ENCODE measurements around the gene SUOX. TPM values are rescaled to one million over a fixed set of nuclear protein-coding genes. Genes with fewer than 3 reads are reported as not detected.
"Not testable (repeated sequence)": the region's sequence is repeated elsewhere in the genome, so short reads cannot be mapped to it uniquely, and the experiment has no call there.

The SUOX gene
- total and polyA plus RNA-seq, 4 donors = 17.3 to 39.3 (median 33.0) TPM

DNA sequence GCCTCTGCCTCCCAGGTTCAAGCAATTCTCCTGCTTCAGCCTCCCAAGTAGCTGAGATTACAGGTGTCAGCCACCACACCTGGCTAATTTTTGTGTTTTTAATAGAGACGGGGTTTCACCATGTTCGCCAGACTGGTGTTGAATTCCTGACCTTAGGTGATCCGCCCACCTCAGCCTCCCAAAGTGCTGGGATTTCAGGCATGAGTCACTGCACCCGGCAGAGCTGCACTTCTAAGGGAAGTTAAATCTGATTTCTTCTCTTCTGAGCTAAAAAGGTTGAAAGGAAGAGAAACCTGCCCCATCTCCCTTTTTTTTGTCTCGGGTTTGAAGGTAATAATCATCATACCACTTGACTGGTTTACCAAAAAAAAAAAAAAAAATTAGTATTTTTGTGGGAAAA, 15.2 kb upstream of the SUOX start:
- H3K9ac ChIP-seq (ENCODE audit: low read depth in 1 of 2, low read length in 2 of 2); H3K27ac ChIP-seq (ENCODE audit: low read depth in 1 of 2, low read length in 2 of 2); DNase-seq (ENCODE audit: low spot score); H3K4me3 ChIP-seq (ENCODE audit: low read depth in 1 of 3, low read length in 3 of 3); H3K4me1 ChIP-seq (ENCODE audit: control insufficient read depth in 4 of 4, insufficient read depth in 4 of 4, low read length in 3 of 4); H3K27me3 ChIP-seq (ENCODE audit: control insufficient read depth in 4 of 4, insufficient read depth in 4 of 4, low read length in 3 of 4); H3K9me3 ChIP-seq (ENCODE audit: control insufficient read depth in 4 of 4, low read length in 3 of 4): not testable (repeated sequence)
- peaks cover 7 to 28% (median 15%) of the 10 kb centered on the region in 4 donors for H3K36me3 ChIP-seq (ENCODE audit: control insufficient read depth in 4 of 4, insufficient read depth in 3 of 4, low read depth in 1 of 4, low read length in 3 of 4)
- 72% methylated on average over 5 of the region's 5 CpGs for WGBS
- peak in 1 of 2 donors; percentile 20 for TF ChIP-seq JUND (IDR thresholded peaks at IDR 0.05)

DNA sequence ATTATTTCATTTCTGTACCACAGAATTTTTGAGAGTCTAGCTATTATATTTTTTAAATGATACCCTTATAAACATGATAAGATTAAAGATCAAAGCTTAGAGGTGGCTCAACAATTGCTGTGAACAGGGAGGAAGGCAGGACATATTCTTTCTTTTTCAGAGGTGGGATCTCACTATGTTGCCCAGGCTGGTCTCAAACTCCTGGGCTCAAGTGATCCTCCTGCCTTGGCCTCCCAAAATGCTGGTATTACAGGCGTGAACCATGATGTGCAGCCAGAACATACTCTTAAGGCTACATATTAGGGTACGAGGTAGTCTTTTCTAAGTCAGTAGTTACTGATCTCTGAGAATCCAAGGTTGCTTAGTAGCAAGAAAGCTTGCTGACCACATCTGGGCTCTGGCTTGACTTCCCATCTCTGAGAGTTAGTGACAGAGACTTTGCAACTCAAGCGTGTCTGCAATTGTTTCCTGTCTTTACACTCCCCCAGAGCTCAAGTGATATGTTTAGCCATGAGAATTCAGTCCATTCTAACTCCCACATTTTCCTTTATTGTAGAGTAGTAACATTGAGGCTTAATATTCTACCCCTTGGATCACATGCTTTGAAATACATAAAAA, 14.6 kb upstream of the SUOX start:
- Histone ChIP-seq H3K9ac (ENCODE audit: low read depth in 1 of 2, low read length in 2 of 2) (no peak overlapping the region), H3K4me1 (ENCODE audit: control insufficient read depth in 4 of 4, insufficient read depth in 4 of 4, low read length in 3 of 4) (peaks cover 0 to 1% (median 0%) of the 10 kb centered on the region in 4 donors), H3K4me3 (ENCODE audit: low read depth in 1 of 3, low read length in 3 of 3) (no peak overlapping the region), H3K27ac (ENCODE audit: low read depth in 1 of 2, low read length in 2 of 2) (no peak overlapping the region), H3K9me3 (ENCODE audit: control insufficient read depth in 4 of 4, low read length in 3 of 4) (no peaks in the 10 kb centered on the region), H3K36me3 (ENCODE audit: control insufficient read depth in 4 of 4, insufficient read depth in 3 of 4, low read depth in 1 of 4, low read length in 3 of 4) (peaks cover 9 to 31% (median 18%) of the 10 kb centered on the region in 4 donors), H3K27me3 (ENCODE audit: control insufficient read depth in 4 of 4, insufficient read depth in 4 of 4, low read length in 3 of 4) (no peaks in the 10 kb centered on the region)
- no peak for TF ChIP-seq GABPA (IDR thresholded peaks at IDR 0.05 in 1 of 2, conservative IDR thresholded peaks at IDR 0.05 in 1 of 2)
- no peak for TF ChIP-seq HNF4G (IDR thresholded peaks at IDR 0.05)
- no peak for TF ChIP-seq JUND (IDR thresholded peaks at IDR 0.05)
- TF ChIP-seq, protein P1, sequence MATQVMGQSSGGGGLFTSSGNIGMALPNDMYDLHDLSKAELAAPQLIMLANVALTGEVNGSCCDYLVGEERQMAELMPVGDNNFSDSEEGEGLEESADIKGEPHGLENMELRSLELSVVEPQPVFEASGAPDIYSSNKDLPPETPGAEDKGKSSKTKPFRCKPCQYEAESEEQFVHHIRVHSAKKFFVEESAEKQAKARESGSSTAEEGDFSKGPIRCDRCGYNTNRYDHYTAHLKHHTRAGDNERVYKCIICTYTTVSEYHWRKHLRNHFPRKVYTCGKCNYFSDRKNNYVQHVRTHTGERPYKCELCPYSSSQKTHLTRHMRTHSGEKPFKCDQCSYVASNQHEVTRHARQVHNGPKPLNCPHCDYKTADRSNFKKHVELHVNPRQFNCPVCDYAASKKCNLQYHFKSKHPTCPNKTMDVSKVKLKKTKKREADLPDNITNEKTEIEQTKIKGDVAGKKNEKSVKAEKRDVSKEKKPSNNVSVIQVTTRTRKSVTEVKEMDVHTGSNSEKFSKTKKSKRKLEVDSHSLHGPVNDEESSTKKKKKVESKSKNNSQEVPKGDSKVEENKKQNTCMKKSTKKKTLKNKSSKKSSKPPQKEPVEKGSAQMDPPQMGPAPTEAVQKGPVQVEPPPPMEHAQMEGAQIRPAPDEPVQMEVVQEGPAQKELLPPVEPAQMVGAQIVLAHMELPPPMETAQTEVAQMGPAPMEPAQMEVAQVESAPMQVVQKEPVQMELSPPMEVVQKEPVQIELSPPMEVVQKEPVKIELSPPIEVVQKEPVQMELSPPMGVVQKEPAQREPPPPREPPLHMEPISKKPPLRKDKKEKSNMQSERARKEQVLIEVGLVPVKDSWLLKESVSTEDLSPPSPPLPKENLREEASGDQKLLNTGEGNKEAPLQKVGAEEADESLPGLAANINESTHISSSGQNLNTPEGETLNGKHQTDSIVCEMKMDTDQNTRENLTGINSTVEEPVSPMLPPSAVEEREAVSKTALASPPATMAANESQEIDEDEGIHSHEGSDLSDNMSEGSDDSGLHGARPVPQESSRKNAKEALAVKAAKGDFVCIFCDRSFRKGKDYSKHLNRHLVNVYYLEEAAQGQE (IDR thresholded peaks at IDR 0.05) = no peak
- TF ChIP-seq FOXA1 (IDR thresholded peaks at IDR 0.05) = no peak
- no peak for TF ChIP-seq TAF1 (conservative IDR thresholded peaks at IDR 0.05)
- TF ChIP-seq, protein P2, sequence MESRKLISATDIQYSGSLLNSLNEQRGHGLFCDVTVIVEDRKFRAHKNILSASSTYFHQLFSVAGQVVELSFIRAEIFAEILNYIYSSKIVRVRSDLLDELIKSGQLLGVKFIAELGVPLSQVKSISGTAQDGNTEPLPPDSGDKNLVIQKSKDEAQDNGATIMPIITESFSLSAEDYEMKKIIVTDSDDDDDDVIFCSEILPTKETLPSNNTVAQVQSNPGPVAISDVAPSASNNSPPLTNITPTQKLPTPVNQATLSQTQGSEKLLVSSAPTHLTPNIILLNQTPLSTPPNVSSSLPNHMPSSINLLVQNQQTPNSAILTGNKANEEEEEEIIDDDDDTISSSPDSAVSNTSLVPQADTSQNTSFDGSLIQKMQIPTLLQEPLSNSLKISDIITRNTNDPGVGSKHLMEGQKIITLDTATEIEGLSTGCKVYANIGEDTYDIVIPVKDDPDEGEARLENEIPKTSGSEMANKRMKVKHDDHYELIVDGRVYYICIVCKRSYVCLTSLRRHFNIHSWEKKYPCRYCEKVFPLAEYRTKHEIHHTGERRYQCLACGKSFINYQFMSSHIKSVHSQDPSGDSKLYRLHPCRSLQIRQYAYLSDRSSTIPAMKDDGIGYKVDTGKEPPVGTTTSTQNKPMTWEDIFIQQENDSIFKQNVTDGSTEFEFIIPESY (IDR thresholded peaks at IDR 0.05) = no peak
- TF ChIP-seq NR2F2 (IDR thresholded peaks at IDR 0.05) = no peak
- no peak for TF ChIP-seq SP1 (IDR thresholded peaks at IDR 0.05)
- TF ChIP-seq YY1 (IDR thresholded peaks at IDR 0.05) = no peak
- no peak for DNase-seq (ENCODE audit: low spot score)
- 83% methylated on average over 3 of the region's 3 CpGs for WGBS

DNA sequence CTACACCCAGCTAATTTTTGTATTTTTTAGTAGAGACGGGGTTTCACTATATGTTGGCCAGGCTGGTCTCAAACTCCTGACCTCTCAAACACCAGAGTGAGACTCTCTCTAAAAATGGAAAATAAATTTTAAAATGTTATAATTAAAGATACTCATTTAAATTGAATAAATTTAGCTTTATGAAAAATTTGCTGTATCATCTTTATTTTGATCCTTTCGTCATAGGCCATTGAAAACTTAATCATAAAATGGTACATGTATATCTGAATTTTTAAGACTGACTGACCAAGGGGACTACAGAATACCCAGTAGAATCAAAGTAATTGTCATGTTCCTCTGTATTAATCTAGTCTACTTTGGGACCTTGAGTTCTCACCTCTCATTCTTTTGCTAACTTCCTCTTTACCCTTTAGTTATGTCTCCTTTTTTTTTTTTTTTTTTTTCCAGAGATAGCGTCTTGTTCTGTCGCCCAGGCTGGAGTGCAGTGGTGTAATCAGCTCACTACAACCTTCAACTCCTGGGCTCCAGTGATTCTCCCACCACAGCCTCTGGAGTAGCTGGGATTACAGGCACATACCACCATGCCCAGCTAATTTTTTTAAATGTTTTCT, 13.7 kb upstream of the SUOX start:
- Histone ChIP-seq H3K4me1 (ENCODE audit: control insufficient read depth in 4 of 4, insufficient read depth in 4 of 4, low read length in 3 of 4) (peaks cover 0 to 1% (median 0%) of the 10 kb centered on the region in 4 donors), H3K9me3 (ENCODE audit: control insufficient read depth in 4 of 4, low read length in 3 of 4) (no peaks in the 10 kb centered on the region), H3K9ac (ENCODE audit: low read depth in 1 of 2, low read length in 2 of 2) (no peak overlapping the region), H3K27ac (ENCODE audit: low read depth in 1 of 2, low read length in 2 of 2) (no peak overlapping the region), H3K4me3 (ENCODE audit: low read depth in 1 of 3, low read length in 3 of 3) (no peak overlapping the region), H3K27me3 (ENCODE audit: control insufficient read depth in 4 of 4, insufficient read depth in 4 of 4, low read length in 3 of 4) (no peaks in the 10 kb centered on the region), H3K36me3 (ENCODE audit: control insufficient read depth in 4 of 4, insufficient read depth in 3 of 4, low read depth in 1 of 4, low read length in 3 of 4) (peaks cover 12 to 33% (median 20%) of the 10 kb centered on the region in 4 donors)
- no peak for DNase-seq (ENCODE audit: low spot score)
- WGBS = 87% methylated on average over 4 of the region's 4 CpGs
- TF ChIP-seq, protein P3, sequence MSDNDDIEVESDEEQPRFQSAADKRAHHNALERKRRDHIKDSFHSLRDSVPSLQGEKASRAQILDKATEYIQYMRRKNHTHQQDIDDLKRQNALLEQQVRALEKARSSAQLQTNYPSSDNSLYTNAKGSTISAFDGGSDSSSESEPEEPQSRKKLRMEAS (IDR thresholded peaks at IDR 0.05) = no peak
- TF ChIP-seq TAF1 (conservative IDR thresholded peaks at IDR 0.05) (no peak), SP1 (IDR thresholded peaks at IDR 0.05) (no peak), RAD21 (IDR thresholded peaks at IDR 0.05) (no peak), HNF4A (conservative IDR thresholded peaks at IDR 0.05) (no peak), EGR1 (IDR thresholded peaks at IDR 0.05; ENCODE audit: low read depth in 2 of 2) (no peak), FOXA2 (IDR thresholded peaks at IDR 0.05) (no peak), FOXA1 (IDR thresholded peaks at IDR 0.05) (no peak), RXRA (IDR thresholded peaks at IDR 0.05) (no peak), NR2F2 (IDR thresholded peaks at IDR 0.05) (no peak), HNF4G (IDR thresholded peaks at IDR 0.05) (no peak)
- TF ChIP-seq, protein P4, sequence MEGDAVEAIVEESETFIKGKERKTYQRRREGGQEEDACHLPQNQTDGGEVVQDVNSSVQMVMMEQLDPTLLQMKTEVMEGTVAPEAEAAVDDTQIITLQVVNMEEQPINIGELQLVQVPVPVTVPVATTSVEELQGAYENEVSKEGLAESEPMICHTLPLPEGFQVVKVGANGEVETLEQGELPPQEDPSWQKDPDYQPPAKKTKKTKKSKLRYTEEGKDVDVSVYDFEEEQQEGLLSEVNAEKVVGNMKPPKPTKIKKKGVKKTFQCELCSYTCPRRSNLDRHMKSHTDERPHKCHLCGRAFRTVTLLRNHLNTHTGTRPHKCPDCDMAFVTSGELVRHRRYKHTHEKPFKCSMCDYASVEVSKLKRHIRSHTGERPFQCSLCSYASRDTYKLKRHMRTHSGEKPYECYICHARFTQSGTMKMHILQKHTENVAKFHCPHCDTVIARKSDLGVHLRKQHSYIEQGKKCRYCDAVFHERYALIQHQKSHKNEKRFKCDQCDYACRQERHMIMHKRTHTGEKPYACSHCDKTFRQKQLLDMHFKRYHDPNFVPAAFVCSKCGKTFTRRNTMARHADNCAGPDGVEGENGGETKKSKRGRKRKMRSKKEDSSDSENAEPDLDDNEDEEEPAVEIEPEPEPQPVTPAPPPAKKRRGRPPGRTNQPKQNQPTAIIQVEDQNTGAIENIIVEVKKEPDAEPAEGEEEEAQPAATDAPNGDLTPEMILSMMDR (IDR thresholded peaks at IDR 0.05; ENCODE audit: low read depth, low read length, missing input control) = no peak
- TF ChIP-seq, protein P2 (IDR thresholded peaks at IDR 0.05) = no peak

All from liver (tissue), 9 donors.